Stomach (tissue), 4 donors: ENCODE measurements around the gene DIABLO.
"Not testable (repeated sequence)": the region's sequence is repeated elsewhere in the genome, so short reads cannot be mapped to it uniquely, and the experiment has no call there.

Experiments used
- EP300 ChIP-seq: sonication (generic); formaldehyde crosslinking; IDR thresholded peaks from one replicate; pipeline ENCODE4 v1.6.1; 2017; ENCODE audit warnings: antibody characterized with exemption
- POLR2A ChIP-seq, 4 donors: fragments of 450-650 bp; IDR thresholded peaks; one replicate each; pipeline ENCODE4 v1.6.1; 2016; ENCODE audit warnings: antibody characterized with exemption in 4 of 4, control low read depth in 2 of 4, mild to moderate bottlenecking in 1 of 4, moderate library complexity in 1 of 4
- POLR2AphosphoS5 ChIP-seq, 3 donors: sonication (generic); formaldehyde crosslinking; IDR thresholded peaks; one replicate each; pipeline ENCODE4 v1.6.1; 2016; ENCODE audit warnings: antibody characterized with exemption in 3 of 3
- TF ChIP-seq, protein P1 (sequence below), 7 experiments: fragments of 450-650 bp in 4 of 7; fragments of 200-600 bp in 3 of 7; sonication (generic) in 3 of 7; IDR thresholded peaks; one replicate each; pipeline ENCODE4 v1.5.1; 2016 to 2019; ENCODE audit warnings: antibody characterized with exemption in 7 of 7, control low read depth in 2 of 7, mild to moderate bottlenecking in 1 of 7

DNA sequence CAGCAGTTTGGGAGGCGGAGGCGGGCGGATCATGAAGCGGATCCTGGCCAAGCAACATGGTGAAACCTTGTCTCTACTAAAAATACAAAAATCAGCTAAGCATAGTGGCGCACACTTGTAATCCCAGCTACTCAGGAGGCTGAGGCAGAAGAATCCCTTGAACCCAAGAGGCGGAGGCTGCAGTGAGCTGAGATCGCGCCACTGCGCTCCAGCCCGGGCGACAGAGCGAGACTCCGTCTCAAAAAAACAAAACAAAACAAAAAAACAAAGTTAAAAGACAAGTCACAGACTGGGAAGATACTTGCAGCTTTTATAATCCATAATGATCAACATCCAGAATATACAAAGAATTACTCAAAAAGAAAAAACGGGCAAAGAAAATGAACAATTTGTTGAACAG is 34.9 kb upstream of the DIABLO start:
- TF ChIP-seq, protein P1, sequence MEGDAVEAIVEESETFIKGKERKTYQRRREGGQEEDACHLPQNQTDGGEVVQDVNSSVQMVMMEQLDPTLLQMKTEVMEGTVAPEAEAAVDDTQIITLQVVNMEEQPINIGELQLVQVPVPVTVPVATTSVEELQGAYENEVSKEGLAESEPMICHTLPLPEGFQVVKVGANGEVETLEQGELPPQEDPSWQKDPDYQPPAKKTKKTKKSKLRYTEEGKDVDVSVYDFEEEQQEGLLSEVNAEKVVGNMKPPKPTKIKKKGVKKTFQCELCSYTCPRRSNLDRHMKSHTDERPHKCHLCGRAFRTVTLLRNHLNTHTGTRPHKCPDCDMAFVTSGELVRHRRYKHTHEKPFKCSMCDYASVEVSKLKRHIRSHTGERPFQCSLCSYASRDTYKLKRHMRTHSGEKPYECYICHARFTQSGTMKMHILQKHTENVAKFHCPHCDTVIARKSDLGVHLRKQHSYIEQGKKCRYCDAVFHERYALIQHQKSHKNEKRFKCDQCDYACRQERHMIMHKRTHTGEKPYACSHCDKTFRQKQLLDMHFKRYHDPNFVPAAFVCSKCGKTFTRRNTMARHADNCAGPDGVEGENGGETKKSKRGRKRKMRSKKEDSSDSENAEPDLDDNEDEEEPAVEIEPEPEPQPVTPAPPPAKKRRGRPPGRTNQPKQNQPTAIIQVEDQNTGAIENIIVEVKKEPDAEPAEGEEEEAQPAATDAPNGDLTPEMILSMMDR (IDR thresholded peaks at IDR 0.05): not testable (repeated sequence)
- not testable (repeated sequence) for TF ChIP-seq EP300; POLR2A (IDR thresholded peaks at IDR 0.05); POLR2AphosphoS5 (IDR thresholded peaks at IDR 0.05)
